HUES48 (cell line): ENCODE measurements around the gene CATSPER1.

ENCODE experiments used
- H3K27ac ChIP-seq: one replicate; pipeline ENCODE4 v1.7.0; 2013; ENCODE audit warnings: low read depth, low read length, inconsistent platforms
- H3K27me3 ChIP-seq: 2 replicates; pipeline ENCODE4 v1.6.1; 2013; ENCODE audit warnings: mild to moderate bottlenecking, low read length; ENCODE audit not compliant: control insufficient read depth, insufficient read depth
- H3K36me3 ChIP-seq: 2 replicates; pipeline ENCODE4 v1.6.1; 2013; ENCODE audit warnings: low read length; ENCODE audit not compliant: control insufficient read depth, insufficient read depth
- H3K4me1 ChIP-seq: 2 replicates; pipeline ENCODE4 v1.6.1; 2013; ENCODE audit warnings: mild to moderate bottlenecking, low read length; ENCODE audit not compliant: control insufficient read depth, insufficient read depth
- H3K4me3 ChIP-seq: 2 replicates; pipeline ENCODE4 v1.5.1; 2013; ENCODE audit warnings: mild to moderate bottlenecking, low read depth, low read length
- H3K9ac ChIP-seq: 2 replicates; pipeline ENCODE4 v1.6.1; 2013; ENCODE audit warnings: mild to moderate bottlenecking, low read depth, low read length, moderate library complexity
- H3K9me3 ChIP-seq: 2 replicates; pipeline ENCODE4 v1.6.1; 2013; ENCODE audit warnings: low read length; ENCODE audit not compliant: control insufficient read depth, insufficient read depth

Gene CATSPER1

GRCh38 chr11:65992056-65992455, 34.2 kb downstream of the CATSPER1 start:
- Histone ChIP-seq H3K9ac (no peak overlapping the region), H3K4me1 (no peaks in the 10 kb centered on the region), H3K4me3 (no peak overlapping the region)

GRCh38 chr11:65988791-65989592, 37.3 kb downstream of the CATSPER1 start:
- Histone ChIP-seq H3K36me3 (no peaks in the 10 kb centered on the region), H3K4me1 (no peaks in the 10 kb centered on the region), H3K9me3 (no peaks in the 10 kb centered on the region), H3K9ac (no peak overlapping the region), H3K27me3 (no peaks in the 10 kb centered on the region), H3K27ac (no peak overlapping the region), H3K4me3 (no peak overlapping the region)

More at GRCh38 chr11:65992056-65992455, 34.2 kb downstream of the CATSPER1 start:
- Histone ChIP-seq H3K27ac (no peak overlapping the region), H3K9me3 (no peaks in the 10 kb centered on the region), H3K36me3 (peaks cover under 1% of the 10 kb centered on the region; the same call in 1 of the 2 replicates), H3K27me3 (no peaks in the 10 kb centered on the region)

GRCh38 chr11:65987336-65987735, 38.9 kb downstream of the CATSPER1 start:
- Histone ChIP-seq H3K9me3 (no peaks in the 10 kb centered on the region), H3K4me1 (no peaks in the 10 kb centered on the region), H3K9ac (no peak overlapping the region), H3K4me3 (no peak overlapping the region), H3K36me3 (no peaks in the 10 kb centered on the region), H3K27ac (no peak overlapping the region), H3K27me3 (no peaks in the 10 kb centered on the region)

GRCh38 chr11:65983589-65983987, 42.7 kb downstream of the CATSPER1 start:
- Histone ChIP-seq H3K27ac (no peak overlapping the region), H3K9ac (no peak overlapping the region), H3K4me3 (no peak overlapping the region), H3K9me3 (no peaks in the 10 kb centered on the region), H3K4me1 (no peaks in the 10 kb centered on the region), H3K36me3 (peaks cover 10% of the 10 kb centered on the region), H3K27me3 (no peaks in the 10 kb centered on the region)

- Histone ChIP-seq H3K27me3 (no peaks in the 10 kb centered on the region), H3K4me1 (no peaks in the 10 kb centered on the region), H3K36me3 (peaks cover 15% of the 10 kb centered on the region), H3K27ac (no peak overlapping the region), H3K4me3 (no peak overlapping the region), H3K9me3 (no peaks in the 10 kb centered on the region), H3K9ac (no peak overlapping the region)
Measured at GRCh38 chr11:65982824-65983588, 43.3 kb downstream of the CATSPER1 start.

GRCh38 chr11:65981972-65982823, 44.1 kb downstream of the CATSPER1 start:
- no peak overlapping the region for H3K9ac ChIP-seq
- peaks cover 23% of the 10 kb centered on the region for H3K36me3 ChIP-seq
- no peak overlapping the region for H3K4me3 ChIP-seq
- no peaks in the 10 kb centered on the region for H3K9me3 ChIP-seq
- no peaks in the 10 kb centered on the region for H3K4me1 ChIP-seq
- H3K27ac ChIP-seq, result no peak overlapping the region
- H3K27me3 ChIP-seq, result no peaks in the 10 kb centered on the region

GRCh38 chr11:65981101-65981740, 45.1 kb downstream of the CATSPER1 start:
- Histone ChIP-seq H3K27me3 (no peaks in the 10 kb centered on the region), H3K9me3 (no peaks in the 10 kb centered on the region), H3K27ac (no peak overlapping the region), H3K36me3 (peaks cover 33% of the 10 kb centered on the region), H3K4me1 (no peaks in the 10 kb centered on the region), H3K9ac (no peak overlapping the region), H3K4me3 (no peak overlapping the region)

- no peak overlapping the region for H3K9ac ChIP-seq
- H3K36me3 ChIP-seq, result peaks cover 42% of the 10 kb centered on the region
- no peak overlapping the region for H3K27ac ChIP-seq
- H3K27me3 ChIP-seq, result no peaks in the 10 kb centered on the region
- no peaks in the 10 kb centered on the region for H3K9me3 ChIP-seq
- H3K4me3 ChIP-seq, result no peak overlapping the region
- H3K4me1 ChIP-seq, result no peaks in the 10 kb centered on the region
Measured at GRCh38 chr11:65979261-65979759, 47.0 kb downstream of the CATSPER1 start.

- Histone ChIP-seq H3K9ac (no peak overlapping the region), H3K9me3 (no peaks in the 10 kb centered on the region), H3K27me3 (no peaks in the 10 kb centered on the region), H3K4me1 (no peaks in the 10 kb centered on the region), H3K36me3 (peaks cover 43% of the 10 kb centered on the region), H3K27ac (no peak overlapping the region), H3K4me3 (no peak overlapping the region)
Measured at GRCh38 chr11:65978391-65979238, 47.7 kb downstream of the CATSPER1 start.
